MCF 10A (cell line): ENCODE data around the gene ASIC3. TPM values are rescaled to one million over a fixed set of nuclear protein-coding genes. Genes with fewer than 3 reads are reported as not detected.

Experiments used
- BruUV-seq: library from RNA; stranded (reverse); fragments of 400-500 nt; replicated peaks from 2 replicates; lab custom pipeline; 2021; lab: Mats Ljungman, UMichigan
- CTCF ChIA-PET: fragments of 300-600 bp; sonication (Branson Sonifier 250); formaldehyde crosslinking; extraction: SDS; loops from one replicate; lab custom pipeline; 2021; ENCODE audit warnings: antibody characterized with exemption, inconsistent platforms; lab: Yijun Ruan, JAX
- POLR2A ChIA-PET: fragments of 300-600, 350-650 bp; sonication (Branson Sonifier 250); formaldehyde crosslinking; extraction: SDS; loops from one replicate; lab custom pipeline; 2020; ENCODE audit warnings: antibody characterized with exemption, inconsistent platforms; lab: Yijun Ruan, JAX
- DNase-seq: peaks from one replicate; pipeline ENCODE4 v3.0.0-alpha.2; 2018; ENCODE audit not compliant: unreplicated experiment
- H3K27ac Mint-ChIP-seq: one replicate; pipeline ENCODE4 v1.8.0; 2022; ENCODE audit warnings: mild to moderate bottlenecking, low read depth, mixed read lengths; ENCODE audit not compliant: unreplicated experiment
- H3K27me3 Mint-ChIP-seq: one replicate; pipeline ENCODE4 v1.8.0; 2022; ENCODE audit warnings: mixed read lengths; ENCODE audit not compliant: insufficient read depth, unreplicated experiment
- H3K36me3 Mint-ChIP-seq: one replicate; pipeline ENCODE4 v1.8.0; 2022; ENCODE audit warnings: mild to moderate bottlenecking, moderate library complexity, mixed read lengths; ENCODE audit not compliant: insufficient read depth, unreplicated experiment
- H3K4me1 Mint-ChIP-seq: one replicate; pipeline ENCODE4 v1.8.0; 2022; ENCODE audit warnings: mixed read lengths; ENCODE audit not compliant: insufficient read depth, unreplicated experiment
- H3K4me3 Mint-ChIP-seq: one replicate; pipeline ENCODE4 v1.8.0; 2022; ENCODE audit warnings: mild to moderate bottlenecking, moderate library complexity, mixed read lengths; ENCODE audit not compliant: unreplicated experiment
- H3K9me3 Mint-ChIP-seq: one replicate; pipeline ENCODE4 v1.8.0; 2022; ENCODE audit warnings: mixed read lengths; ENCODE audit not compliant: unreplicated experiment
- CTCF ChIP-seq: fragments of 200-600 bp; IDR thresholded peaks from one replicate; pipeline ENCODE4 v1.8.0; 2022; ENCODE audit warnings: antibody characterized with exemption, mild to moderate bottlenecking; ENCODE audit not compliant: unreplicated experiment
- intact Hi-C: fragments of 100-400 bp; cut with micrococcal nuclease; formaldehyde crosslinking; loops from 2 replicates; pipeline ENCODE4 v1.14.1; 2022
- total RNA-seq: library from RNA; stranded (reverse); gene quantifications from 2 replicates; pipeline ENCODE4 v1.2.3, GENCODE V29; 2022

The ASIC3 gene
- total RNA-seq, 1 experiment from 2014 or later = 3.9 TPM

- H3K27ac Mint-ChIP-seq = peak overlapping the region; percentile 83
- BruUV-seq = no TSS peak
- TF ChIP-seq CTCF = no peak
- CTCF ChIA-PET = interaction anchor here (0.5 to 0.6 kb wide), 2 partner anchors 23 to 40 kb away, joined by 3 read pairs; no protein-coding TSS in a partner anchor
- no peak for DNase-seq
- POLR2A ChIA-PET = interaction anchor here (0.6 to 1.1 kb wide), 2 partner anchors 16 to 39 kb away, joined by 3 read pairs; no protein-coding TSS in a partner anchor
- H3K9me3 Mint-ChIP-seq = no peaks in the 10 kb centered on the region
- no peaks in the 10 kb centered on the region for H3K27me3 Mint-ChIP-seq
- H3K4me3 Mint-ChIP-seq = peak overlapping the region; percentile 91
- H3K4me1 Mint-ChIP-seq = peaks cover 24% of the 10 kb centered on the region
- peaks cover 29% of the 10 kb centered on the region for H3K36me3 Mint-ChIP-seq
- intact Hi-C loops = no loop called here
Observed at GRCh38 chr7:151079199-151079910, 31.0 kb downstream of the ASIC3 start.

DNA sequence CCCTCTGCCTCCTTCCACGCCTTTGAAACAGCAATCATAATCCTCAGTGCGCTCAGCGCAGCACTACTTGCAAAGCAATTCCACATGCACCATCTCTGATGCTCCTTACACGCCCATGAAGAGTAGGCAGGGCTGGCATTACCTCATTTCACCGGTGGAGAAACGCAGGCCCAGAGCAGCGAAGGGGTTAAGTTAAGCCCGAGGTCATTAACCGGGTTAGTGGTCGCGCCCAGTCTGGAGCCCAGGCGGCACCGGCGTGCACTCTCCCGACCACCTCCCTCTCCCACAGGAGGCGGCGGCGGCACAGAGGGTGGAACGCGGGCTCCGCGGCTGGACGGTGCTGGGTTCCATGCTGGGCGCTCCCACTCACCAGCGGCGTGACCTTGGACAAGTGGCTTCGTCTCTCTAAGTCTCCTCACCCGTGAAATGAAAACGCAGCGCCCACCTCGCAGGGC, 31.8 kb downstream of the ASIC3 start:
- BruUV-seq = TSS peak; percentile 46
- POLR2A ChIA-PET = interaction anchor here (0.8 to 10.0 kb wide), 6 partner anchors 17 to 100 kb away, joined by 3 to 151 read pairs (median 8); partner anchors contain the start of genes ABCB8, CDK5 and SLC4A2
- Mint-ChIP-seq H3K4me3 (peak overlapping the region; percentile 91), H3K27me3 (no peaks in the 10 kb centered on the region), H3K27ac (peak overlapping the region; percentile 83), H3K4me1 (peaks cover 26% of the 10 kb centered on the region), H3K36me3 (peaks cover 23% of the 10 kb centered on the region), H3K9me3 (no peaks in the 10 kb centered on the region)
- DNase-seq = peak; percentile 17
- CTCF ChIA-PET = interaction anchor here (0.5 to 1.0 kb wide), 5 partner anchors 11 to 50 kb away, joined by 3 read pairs; no protein-coding TSS in a partner anchor
- intact Hi-C loops = loop anchor here (1.0 to 2.0 kb wide), 2 partner anchors 21 to 51 kb away; partner anchors contain the start of genes ABCB8 and SLC4A2
- no peak for TF ChIP-seq CTCF

DNA sequence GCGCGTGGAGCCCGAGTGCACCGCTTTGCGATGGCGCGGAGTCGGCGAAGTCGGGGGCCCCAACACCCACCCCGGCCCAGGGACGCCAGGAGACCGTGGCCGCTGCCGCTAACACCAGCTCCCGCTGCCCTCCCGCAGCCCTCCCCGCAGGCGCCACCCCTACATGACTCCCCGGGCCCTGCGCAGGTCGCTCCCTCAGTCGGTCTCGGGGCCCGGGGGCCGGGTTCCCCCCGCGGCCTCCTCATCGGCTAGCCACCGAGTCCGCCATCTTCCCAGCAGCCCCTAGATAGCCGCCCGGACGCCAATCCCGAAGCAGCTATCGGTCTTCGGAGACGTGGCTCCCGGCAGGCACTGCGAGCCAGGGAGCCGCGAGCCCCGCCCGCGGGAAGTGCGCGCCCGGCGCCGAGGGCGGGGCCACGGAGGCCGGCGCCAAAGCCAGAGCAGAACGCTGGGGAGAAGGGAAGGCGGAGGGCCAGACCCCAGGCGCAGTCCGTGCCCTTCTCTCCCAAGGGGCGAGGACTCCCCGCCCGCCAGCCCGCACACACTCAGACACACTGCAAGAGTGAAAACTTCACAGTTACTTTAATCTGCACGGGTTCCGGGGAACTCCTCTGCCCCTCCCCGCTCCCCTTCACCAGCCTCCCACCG, 32.3 kb downstream of the ASIC3 start, which contains the start of gene FASTK:
FASTK (minus strand) TSS at position 288 of the 648 bp plus-strand sequence; CDS start at position 245, 43 bp downstream.
- peak within 1 kb of the TSS; percentile 83 for H3K27ac Mint-ChIP-seq
- H3K4me1 Mint-ChIP-seq = peaks cover 32% of the 10 kb centered on the region
- CTCF ChIA-PET = interaction anchor here (0.5 to 1.0 kb wide), 6 partner anchors 10 to 51 kb away, joined by 3 read pairs; no protein-coding TSS in a partner anchor
- H3K4me3 Mint-ChIP-seq = peak within 1 kb of the TSS; percentile 91
- POLR2A ChIA-PET = interaction anchor here (0.8 to 10.0 kb wide), 6 partner anchors 20 to 101 kb away, joined by 3 to 151 read pairs (median 8); partner anchors contain the start of genes ABCB8, CDK5 and SLC4A2
- BruUV-seq = no TSS peak
- TF ChIP-seq CTCF = no peak
- H3K9me3 Mint-ChIP-seq = no peaks in the 10 kb centered on the region
- intact Hi-C loops = loop anchor here (1.0 to 2.0 kb wide), 2 partner anchors 21 to 52 kb away; partner anchors contain the start of genes ABCB8 and SLC4A2
- H3K27me3 Mint-ChIP-seq = no peaks in the 10 kb centered on the region
- peak; percentile 91 for DNase-seq
- peaks cover 17% of the 10 kb centered on the region for H3K36me3 Mint-ChIP-seq
